ENCODE measurements around the gene KLHL29.

Gene KLHL29

GRCh38 chr2:23599006-23599405 lies 214.0 kb downstream of the KLHL29 start:
- DNase-seq = no peak

GRCh38 chr2:23599667-23600066 lies 214.7 kb downstream of the KLHL29 start:
- DNase-seq = no peak

GRCh38 chr2:23600346-23600745 lies 215.4 kb downstream of the KLHL29 start:
- no peak for DNase-seq

- no peak for DNase-seq
These were observed 216.5 kb downstream of the KLHL29 start for GRCh38 chr2:23601301-23601965.

GRCh38 chr2:23602116-23602515 lies 217.1 kb downstream of the KLHL29 start:
- no peak for DNase-seq

- DNase-seq = no peak
These were observed 218.2 kb downstream of the KLHL29 start for GRCh38 chr2:23603156-23603555.

GRCh38 chr2:23603581-23603980 lies 218.6 kb downstream of the KLHL29 start:
- DNase-seq = no peak

- DNase-seq = no peak
These were observed 219.8 kb downstream of the KLHL29 start for GRCh38 chr2:23604731-23605130.

GRCh38 chr2:23605236-23605635 lies 220.3 kb downstream of the KLHL29 start:
- no peak for DNase-seq

GRCh38 chr2:23606196-23606595 lies 221.2 kb downstream of the KLHL29 start:
- DNase-seq = no peak

GRCh38 chr2:23606968-23607367 lies 222.0 kb downstream of the KLHL29 start:
- no peak for DNase-seq

- no peak for DNase-seq
These were observed 222.9 kb downstream of the KLHL29 start for GRCh38 chr2:23607925-23608324.

GRCh38 chr2:23609254-23609653 lies 224.3 kb downstream of the KLHL29 start:
- DNase-seq = no peak

GRCh38 chr2:23611839-23612238 lies 226.9 kb downstream of the KLHL29 start:
- DNase-seq = no peak

- DNase-seq = no peak
These were observed 229.7 kb downstream of the KLHL29 start for GRCh38 chr2:23614701-23615100.

- DNase-seq = no peak
These were observed 230.4 kb downstream of the KLHL29 start for GRCh38 chr2:23615216-23616020.

- no peak for DNase-seq
These were observed 231.7 kb downstream of the KLHL29 start for GRCh38 chr2:23616630-23617029.

- no peak for DNase-seq
These were observed 232.3 kb downstream of the KLHL29 start for GRCh38 chr2:23617167-23617810.

- no peak for DNase-seq
These were observed 232.8 kb downstream of the KLHL29 start for GRCh38 chr2:23617811-23618215.

- no peak for DNase-seq
These were observed 233.3 kb downstream of the KLHL29 start for GRCh38 chr2:23618265-23618664.

- no peak for DNase-seq
These were observed 234.0 kb downstream of the KLHL29 start for GRCh38 chr2:23618794-23619530.

- no peak for DNase-seq
These were observed 235.0 kb downstream of the KLHL29 start for GRCh38 chr2:23619941-23620340.

- DNase-seq = no peak
These were observed 235.9 kb downstream of the KLHL29 start for GRCh38 chr2:23620841-23621341.
